Activated CD4-positive, CD25-positive, alpha-beta regulatory T cell treated with anti-CD3 and anti-CD28 coated beads, Interleukin-2, amount 50 U/mL, for 72 hours (primary cell): ENCODE data around the gene KCNT1.
"Not testable (repeated sequence)": the region's sequence is repeated elsewhere in the genome, so short reads cannot be mapped to it uniquely, and the experiment has no call there.

Source experiments
- DNase-seq: peaks from one replicate; pipeline ENCODE4 v3.0.0; 2021

KCNT1 gene

DNA sequence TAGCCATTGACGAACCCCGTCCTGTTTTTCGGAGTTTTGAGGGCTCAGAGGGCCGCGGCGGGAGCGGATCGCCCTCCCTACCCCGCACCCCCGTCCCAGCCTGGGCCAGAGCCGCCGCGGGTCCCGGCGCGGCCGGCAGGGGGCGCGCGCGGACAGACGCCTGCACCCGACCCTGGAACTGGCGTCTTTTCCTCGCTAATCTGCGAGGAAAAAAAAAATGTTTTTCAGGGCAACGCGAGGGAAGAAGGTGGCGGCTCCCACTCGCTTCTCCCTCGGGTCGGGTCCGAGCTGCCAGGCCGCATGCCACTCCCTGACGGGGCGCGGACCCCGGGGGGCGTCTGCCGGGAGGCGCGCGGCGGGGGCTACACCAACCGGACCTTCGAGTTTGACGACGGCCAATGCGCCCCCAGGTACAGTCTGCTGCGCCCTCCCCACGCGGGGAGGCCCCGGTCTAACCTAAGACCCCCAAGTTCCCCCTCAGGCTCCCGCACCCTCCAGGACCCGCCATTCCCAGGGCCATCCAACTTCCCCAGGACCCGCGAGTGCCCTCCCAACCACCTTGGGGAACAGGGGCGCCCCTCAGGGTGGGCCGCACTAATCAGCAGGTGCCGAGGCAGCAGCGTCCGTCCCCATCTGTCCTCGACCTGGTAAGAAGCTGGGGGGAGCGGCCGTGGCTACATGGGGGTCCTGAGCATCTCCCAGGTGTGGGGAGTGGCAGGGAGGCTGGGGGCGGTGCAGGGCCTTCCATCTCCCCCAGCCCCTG lies at the start of gene KCNT1:
TSS of gene KCNT1 (plus strand) at position 227 of the 763 bp plus-strand sequence. CDS start at position 301, 74 bp downstream.
- DNase-seq, result peak; percentile 76

DNA sequence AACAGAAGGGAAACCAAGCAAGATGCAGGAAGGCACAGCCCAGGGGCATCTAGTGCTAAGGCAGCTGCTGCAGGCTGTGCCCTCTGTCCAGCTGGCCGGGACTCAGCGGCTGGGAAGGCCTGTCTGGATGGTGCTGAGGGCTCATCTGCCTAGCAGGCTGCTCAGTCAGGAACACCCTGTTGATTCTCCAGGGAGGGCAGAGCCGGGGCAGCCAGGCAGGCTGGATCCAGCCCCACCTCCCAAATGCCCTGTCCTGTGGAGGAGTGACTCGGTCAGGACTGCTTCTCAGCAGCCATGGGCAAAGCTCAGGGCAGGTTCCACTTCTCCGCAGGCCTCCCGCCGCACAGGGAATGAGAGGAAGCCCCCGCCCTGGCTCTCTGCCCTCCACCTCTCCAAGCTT lies 46.7 kb upstream of the KCNT1 start:
- DNase-seq, result no peak

DNA sequence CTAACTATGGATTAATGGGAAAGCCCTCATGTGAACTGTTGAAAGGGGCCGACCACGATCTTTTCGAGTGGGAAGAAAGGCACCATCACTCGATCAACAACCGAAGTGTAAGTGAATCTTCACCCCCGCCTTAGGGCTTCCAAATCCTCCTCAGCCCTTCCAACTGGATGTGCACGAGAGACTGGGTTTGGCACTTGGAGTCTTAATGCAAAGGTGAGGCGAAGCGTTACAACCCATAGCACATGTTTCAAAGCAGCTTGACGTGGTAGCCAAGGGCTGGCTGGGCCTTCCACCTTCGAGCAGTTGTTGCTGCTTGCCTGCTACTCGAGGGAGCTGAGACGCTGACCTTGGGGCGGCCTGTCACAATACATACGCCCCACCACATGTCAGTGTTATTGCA lies 44.6 kb upstream of the KCNT1 start:
- DNase-seq, result no peak

DNA sequence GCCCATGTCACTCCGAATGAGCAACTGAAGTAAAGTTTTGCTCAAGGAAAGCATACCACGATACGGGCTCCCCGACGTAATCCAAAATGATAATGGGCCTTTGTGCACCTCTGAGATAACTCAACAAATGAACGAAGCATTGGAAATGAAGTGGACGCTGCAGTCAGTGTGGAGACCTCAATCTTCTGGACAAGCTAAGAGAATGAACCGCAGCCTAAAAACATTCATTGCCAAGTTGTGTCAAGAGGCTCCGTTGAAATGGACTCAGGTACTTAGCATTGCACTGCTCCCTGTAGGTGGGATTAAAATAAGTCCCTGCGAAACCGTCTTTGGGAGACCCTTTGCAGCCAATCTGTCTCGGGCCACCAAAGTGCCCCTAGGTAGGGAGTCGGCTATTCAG lies 42.7 kb upstream of the KCNT1 start:
- DNase-seq, result no peak

DNA sequence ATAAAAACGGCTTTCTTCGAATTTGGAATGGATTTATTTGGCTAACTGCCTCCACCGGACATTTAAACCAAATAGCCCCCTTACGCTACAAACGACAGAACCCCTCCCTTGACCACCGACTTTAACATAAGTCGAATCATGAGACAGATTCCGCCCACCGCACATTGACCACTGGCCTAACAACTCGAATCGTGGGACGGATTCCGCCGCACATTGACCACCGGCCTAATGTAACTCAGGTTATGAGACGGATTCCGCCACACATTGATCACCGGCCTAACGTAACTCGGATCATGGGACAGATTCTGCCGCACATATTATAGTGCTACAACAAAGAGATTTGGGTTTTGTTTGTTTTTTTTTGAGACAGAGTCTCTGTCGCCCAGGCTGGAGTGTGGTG lies 41.6 kb upstream of the KCNT1 start:
- DNase-seq, result no peak

DNA sequence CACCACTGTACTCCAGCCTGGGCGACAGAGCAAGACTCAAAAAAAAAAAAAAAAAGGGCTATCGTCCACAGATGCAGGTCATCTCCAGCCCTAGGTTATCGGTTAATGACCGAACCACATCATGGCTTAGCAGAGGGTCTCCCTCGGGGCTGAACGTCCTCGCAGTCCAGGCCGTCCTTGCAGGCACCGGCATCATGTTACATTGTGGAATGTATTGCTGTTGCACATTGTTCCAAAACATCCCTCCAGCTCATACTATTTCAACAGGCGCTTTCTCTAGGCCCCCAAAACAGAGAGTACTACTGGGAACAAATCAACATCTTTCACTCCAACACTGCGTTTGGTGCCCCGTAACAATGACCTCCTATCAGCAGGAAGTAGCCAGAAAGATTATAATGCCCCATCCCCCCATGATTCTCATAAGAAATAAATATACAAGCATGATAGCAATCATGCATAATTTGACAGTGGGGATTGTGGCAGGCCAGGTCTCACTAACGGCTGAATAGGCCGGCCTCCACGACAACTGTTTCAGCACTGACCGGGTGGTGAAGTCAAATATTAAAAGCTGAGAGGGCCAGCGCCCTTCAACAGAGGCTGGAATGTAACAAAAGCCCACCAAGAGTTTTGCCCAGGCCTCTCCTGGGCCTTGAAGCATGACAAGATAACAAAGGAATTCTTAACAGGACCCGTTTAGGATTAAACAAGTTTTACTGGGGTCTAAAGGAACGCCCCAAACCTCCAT lies 40.0 kb upstream of the KCNT1 start:
- DNase-seq, result no peak

DNA sequence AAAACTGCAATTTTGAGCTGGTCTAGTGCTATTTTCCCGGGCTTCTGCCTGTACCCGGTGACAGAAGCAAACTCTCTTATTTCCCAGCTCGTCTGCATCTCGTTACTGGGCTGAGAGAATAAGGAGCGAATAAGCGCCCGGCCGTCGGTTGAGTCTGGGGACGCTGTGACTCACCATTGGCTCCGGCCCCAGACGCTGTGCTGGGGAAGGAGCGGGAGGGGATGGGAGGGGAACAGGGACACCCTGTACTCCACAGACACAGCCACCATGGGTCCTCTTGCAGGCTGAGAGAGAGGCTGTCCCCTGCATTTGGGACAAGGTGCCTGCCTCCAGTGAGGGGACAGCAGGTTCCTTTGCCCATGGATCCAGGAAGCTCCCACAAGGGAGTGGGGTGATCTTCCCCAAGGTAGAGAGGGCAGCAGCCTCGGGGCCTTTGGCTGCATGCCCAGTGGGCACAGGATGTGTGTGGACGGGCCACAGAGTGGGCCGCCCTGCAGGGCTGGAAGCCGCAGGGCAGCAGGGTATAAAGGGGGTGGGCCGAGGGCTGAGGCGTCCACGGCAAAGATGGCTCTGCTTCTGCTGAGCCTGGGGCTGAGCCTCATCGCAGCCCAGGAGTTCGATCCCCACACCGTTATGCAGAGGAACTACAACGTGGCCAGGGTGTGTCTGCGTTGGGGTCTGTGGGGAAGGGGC lies 39.1 kb upstream of the KCNT1 start, which contains the start of gene LCN9:
TSS of gene LCN9 (plus strand) at position 552 of the 693 bp plus-strand sequence. CDS start at position 565, 13 bp downstream.
- DNase-seq, result no peak

DNA sequence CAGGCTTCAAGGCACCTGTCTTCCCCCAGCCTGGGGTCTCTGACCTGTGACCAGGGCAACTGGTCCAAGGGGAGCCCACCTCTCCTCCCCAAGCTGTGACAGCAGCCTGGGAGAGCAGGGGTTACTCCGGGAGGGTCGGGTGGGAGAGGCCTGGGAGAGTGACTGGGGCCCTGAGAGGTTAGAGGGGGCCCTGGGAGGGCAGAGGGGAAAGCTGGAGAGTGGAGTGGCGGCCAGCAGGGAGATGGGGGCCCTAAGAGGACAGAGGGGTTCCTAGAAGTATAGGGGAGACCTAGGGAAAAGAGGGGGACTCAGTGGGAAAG lies 38.6 kb upstream of the KCNT1 start:
- DNase-seq, result no peak

DNA sequence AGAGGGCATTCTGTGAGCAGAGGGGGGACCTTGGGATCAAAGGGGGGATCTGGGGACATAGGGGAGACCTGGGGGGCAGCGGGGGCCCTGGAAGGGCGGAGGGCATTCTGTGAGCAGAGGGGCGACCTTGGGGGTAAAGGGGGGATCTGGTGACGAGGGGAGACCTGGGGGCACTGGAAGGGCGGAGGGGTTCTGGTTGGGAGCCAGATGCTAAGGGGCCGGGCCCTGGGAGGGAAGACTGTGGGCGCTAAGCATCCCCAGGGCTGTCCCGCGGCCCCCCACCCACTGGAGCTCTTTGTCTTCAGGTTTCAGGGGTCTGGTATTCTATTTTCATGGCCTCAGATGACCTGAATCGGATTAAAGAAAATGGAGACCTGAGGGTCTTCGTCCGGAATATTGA lies 38.1 kb upstream of the KCNT1 start:
- DNase-seq, result no peak

DNA sequence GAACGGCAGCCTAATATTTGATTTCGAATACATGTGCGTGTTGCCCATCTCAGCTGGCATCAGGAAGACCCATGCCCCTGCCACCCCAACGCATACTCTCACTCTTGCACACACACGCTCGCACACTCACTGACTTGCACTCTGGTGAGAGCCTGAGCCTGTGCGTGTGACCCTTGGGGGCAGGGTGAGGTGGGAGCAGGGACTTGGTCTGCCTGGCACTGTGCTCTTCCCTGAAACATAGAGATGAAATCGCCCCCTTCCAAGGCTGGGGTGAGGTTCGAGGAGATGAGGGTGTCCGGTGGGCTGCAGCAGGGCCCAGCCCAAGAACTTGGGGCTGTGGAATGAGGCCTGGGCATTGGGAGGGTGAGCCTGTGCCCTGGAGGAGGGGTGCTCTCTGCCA lies 37.7 kb upstream of the KCNT1 start:
- no peak for DNase-seq

DNA sequence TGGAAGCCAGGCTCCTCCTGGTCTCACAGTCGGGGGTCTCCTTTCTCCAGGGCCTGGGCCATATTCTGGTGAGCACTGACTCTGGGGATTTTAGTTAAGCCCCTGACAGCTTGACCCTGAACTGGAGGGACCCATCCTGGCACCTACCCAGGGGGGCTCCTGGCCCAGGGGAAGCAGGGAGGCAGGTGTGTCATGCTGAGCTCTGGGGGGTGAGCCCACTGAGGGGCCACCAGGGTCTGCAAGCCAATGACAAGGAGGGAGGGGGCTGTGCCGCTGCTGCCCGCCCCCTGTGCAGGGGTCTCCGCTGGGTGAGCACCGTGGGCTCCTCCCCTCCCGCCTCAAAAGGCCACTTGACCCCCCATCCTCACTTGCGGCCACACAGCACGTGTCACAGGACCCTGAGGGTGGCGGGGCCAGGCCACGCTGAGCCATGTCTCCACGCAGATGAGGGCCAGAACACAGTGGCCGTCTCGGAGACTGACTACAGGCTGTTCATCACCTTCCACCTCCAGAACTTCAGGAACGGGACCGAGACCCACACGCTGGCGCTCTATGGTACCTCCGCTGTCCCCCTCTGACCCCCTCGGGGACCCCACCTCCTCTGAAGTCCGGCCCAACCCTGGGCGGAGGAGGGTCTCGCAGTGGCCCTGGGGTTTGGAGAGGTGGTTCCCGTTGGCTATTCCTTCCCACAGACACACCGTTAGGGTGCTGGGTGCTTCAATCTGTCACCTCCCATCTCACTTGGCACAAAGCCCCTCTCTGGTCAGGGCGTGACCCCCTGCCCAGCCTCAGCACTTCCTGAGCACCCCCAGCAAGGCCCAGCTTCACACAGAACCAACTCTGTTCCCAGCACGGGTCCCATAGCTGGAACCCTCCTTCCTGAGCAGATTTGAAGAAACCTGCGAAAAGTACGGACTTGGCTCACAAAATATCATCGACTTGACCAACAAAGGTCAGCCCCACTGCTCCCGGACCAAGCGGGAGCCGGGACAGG lies 36.9 kb upstream of the KCNT1 start:
- no peak for DNase-seq

DNA sequence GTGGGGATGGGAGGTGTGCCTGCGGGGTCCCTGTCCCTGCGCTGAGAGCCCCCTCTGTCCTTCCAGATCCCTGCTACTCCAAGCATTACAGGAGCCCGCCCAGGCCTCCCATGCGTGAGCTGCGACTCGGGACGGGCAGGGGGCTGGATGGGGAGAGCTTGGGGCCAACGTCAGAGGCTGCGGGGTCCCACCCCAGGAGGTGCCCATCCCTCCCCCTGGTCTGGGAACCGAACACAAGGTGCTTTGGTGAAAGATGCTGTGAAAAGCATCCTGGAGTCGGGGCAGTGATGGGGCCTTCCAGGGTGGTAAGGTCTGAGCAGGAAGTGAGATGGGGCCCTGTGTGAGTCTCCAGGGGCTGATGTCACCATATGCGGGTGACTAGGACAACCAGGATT lies 36.2 kb upstream of the KCNT1 start:
- DNase-seq, result no peak

DNA sequence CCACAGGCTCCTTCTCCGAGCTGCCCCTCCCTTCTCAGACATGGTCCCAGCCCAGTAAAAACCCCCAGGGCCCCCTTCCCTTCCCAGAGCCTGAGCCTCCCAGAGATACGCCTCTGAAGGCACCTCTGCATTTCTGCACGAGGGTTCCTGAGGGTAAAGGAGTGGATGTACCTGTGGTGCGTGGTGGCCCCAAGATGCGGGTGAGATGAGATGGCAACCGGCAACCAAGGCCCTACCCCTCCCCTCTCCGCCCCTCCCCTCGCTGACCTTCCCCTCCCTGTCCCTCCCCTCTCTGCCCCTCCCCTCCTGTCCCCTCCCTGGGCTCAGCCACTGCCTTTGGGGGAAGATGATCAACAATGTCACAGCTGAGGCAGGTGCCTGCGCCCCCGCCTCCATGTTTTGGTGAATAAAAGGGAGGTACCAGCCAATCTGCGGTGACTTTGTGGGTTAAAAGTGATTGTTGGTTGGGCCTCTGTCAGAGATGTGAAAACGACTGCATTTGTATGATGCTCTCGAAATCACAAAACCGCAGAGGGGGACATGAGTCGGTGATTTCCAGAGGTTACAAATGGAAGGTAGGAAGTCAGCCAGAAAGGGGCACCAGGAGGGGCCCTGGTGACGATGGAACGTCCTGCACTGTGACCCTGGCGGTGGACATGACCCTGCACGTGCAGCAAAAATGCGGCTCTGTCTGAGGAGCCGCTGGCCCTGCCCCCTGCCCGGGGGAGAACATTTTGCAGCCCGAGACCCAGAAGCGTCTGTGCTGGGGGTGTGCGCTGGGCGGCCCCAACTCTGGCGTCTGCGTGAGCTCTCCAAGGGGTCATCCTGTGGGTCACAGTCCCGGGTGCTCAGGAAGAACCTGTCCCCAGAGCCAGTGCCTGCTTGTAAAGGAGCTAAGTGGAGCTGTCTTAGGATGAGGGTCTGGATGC lies 35.2 kb upstream of the KCNT1 start:
- DNase-seq, result no peak

DNA sequence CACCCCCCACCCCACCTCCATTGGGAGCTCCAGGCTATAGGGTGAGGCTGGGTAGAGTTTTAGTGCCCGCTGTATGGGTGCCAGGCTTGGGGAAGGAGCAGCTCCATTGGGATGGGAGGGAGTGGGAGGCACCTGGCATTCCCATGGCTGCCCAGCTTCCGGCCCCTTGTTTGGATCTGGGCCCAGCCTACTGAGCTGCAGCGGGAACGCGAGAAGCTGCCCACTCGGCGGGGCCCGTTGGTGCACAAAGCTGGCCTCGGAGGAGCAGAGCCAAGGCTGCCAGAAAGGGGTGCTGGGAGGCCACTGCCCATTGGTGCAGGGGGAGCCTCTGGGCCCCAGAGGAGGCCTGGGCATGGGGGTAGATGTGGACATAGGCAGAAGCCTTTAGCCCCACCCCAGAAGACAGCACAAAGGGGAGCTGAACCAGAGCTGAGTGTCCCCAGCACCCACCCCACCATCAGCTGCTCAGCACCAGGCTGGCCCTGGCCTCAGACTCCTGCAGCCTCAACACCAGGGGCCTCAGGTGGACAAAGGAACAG lies 34.5 kb upstream of the KCNT1 start:
- DNase-seq, result no peak

DNA sequence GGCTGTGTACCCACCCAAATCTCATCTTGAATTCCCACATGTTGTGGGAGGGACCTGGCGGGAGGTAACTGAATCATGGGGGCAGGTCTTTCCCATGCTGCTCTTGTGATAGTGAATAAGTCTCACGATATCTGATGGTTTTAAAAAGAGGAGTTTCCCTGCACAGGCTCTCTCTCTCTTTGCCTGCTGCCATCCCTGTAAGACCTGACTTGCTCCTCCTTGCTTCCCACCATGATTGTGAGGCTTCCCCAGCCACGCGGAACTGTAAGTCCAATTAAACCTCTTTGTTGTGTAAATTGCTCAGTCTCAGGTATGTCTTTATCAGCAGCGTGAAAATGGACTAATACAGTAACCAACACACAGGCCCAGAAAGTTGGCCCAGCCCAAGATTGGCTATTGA lies 33.0 kb upstream of the KCNT1 start:
- not testable (repeated sequence) for DNase-seq

DNA sequence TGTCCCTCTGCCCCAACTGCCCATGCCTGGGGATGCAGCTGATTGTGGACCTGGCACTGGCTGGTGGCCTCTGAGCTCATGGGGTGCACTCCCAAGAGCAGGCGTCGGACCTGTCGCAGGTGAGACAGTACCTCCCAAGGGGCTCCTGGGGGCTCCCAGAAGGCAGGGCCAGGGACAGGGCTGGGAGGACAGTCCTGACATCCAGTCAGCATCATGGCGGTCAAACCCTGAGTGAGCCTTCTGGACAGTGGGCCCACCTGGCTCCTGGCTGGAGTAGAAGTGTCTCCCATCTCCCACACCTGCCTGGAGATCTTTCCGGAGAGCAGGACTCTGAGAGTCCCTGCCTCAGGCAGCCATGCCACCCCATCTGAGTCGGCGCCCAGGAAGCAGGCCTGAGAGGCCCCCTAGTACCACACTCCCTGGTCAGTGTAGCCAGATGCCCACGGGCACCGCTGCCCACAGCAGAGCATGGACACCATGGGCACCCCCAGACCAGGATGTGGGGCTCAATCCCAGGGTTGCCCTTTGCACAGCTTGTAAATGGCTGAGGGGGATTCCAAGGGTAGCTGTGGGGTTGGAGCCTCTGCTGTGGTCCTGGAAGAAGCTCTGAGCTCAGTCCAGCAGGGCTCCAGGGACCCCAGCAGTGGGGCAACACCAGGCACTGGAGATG lies 32.2 kb upstream of the KCNT1 start:
- no peak for DNase-seq

DNA sequence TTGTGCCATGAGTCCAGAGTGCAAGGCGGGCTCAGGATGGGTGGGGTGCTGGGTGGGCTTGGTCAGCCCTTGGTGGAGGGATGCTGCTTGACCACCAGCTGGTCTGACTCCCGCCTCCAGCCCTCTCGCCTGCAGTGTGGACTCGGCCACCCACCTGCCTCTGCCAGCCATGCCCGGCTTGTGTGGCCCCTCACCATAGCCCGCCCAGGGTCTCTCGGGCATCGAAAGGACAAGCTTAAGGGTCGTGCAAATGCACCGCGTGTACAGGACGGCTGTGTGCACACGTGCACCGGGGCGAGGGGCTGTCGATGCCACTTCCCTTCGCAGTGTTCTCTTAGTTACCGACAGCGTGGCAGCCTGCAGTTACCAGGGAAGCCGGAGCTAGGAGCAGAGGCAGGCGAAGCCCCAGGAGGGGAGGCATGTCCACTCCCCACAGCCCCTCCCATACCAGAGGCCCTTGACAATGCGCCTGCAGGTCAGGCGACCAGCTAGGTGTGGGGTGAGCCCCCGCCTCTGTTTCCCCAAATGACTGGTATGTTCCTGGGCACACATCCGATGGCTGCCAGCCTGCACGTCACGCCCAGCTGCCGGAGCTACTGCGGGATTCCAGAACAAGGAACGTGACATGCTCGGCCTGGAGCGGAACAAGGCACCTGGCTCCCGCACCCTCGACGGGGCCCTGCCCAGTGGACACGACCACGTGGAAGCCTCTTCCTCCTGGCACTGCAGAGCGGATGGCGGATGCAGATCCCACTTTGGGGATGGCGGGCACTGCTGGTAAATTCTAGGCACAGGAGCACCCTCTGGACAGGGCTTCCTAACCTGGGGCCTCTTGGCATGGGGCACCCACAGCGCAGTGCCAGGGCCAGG lies 31.0 kb upstream of the KCNT1 start:
- DNase-seq, result no peak

DNA sequence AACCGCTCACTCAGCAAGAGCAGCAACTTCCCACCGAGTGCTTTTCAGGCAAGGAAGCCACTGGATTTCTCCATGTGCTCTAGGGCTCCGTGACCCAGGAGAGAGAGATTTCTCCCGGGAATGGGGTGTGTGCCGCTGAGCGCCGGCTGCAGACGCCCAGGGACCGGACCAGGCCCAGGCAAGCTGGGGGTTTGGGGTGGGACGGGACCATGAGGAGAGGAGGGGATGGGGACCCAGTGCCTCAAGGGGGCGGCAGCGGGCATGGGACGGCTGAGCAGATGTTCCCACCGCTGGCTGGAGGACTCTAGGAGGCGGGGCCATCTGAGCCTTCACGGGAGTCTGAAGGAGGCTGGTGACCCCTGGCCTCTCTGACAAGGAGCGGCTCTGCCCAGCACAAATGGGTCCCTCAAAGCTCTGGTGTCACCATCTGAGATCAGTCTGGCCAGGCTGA lies 30.4 kb upstream of the KCNT1 start:
- DNase-seq, result no peak

DNA sequence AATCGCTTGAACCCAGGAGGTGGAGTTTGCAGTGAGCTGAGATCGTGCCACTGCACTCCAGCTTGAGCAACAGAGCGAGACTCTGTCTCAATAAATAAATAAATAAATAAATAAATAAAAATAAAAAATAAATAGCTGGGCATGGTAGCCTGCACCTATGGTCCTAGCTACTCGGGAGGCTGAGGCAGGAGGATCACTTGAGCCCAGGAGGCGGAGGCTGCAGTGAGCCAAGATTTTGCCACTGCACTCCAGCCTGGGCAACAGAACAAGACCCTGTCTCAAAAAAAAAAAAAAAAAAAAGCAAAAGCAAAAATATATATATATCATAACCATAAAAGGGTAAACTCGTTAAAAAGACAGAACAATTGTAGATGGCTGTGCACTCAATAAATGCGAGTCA lies 29.2 kb upstream of the KCNT1 start:
- not testable (repeated sequence) for DNase-seq

DNA sequence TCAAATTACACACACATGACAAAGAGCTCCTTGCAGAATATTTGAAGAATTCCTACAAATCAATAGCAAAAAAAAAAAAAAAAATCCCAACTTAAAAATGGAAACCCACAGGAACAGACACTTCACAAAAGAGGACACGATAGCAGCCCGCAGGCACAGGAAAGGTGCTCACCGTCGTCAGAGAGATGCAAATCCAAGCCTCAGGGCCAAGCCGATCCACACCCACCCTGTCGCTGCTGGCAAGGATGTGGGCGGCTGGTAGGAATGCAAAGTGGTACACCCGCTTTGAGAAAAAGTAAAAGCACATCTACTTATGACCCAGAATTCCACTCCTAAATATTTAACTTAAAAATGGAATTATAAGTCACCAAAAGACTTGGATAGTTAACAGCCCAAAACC lies 28.0 kb upstream of the KCNT1 start:
- DNase-seq, result no peak
